Kidney epithelial cell (primary cell): ENCODE measurements around the gene OVAAL. TPM values are rescaled to one million over a fixed set of nuclear protein-coding genes. Genes with fewer than 3 reads are reported as not detected.

Experiments
- DNase-seq: peaks from one replicate; pipeline ENCODE4 v3.0.0-alpha.2; 2010; ENCODE audit warnings: low read depth
- H3K27me3 ChIP-seq: 2 replicates; pipeline ENCODE4 v1.6.0; 2011; ENCODE audit warnings: low read length; ENCODE audit not compliant: control insufficient read depth, insufficient read depth
- H3K36me3 ChIP-seq: 2 replicates; pipeline ENCODE4 v1.5.1; 2011; ENCODE audit warnings: low read length; ENCODE audit not compliant: control insufficient read depth, insufficient read depth
- H3K4me3 ChIP-seq: 2 replicates; pipeline ENCODE4 v1.5.1; 2011; ENCODE audit warnings: low read depth, mild to moderate bottlenecking, control low read depth, low read length
- CTCF ChIP-seq: IDR thresholded peaks from 2 replicates; pipeline ENCODE4 v1.5.1; 2011; ENCODE audit warnings: mild to moderate bottlenecking, moderate library complexity, low read length, control low read depth, inconsistent platforms; ENCODE audit not compliant: insufficient read depth, poor library complexity, severe bottlenecking
- total RNA-seq: library from RNA; depleted of rRNA; stranded (reverse); fragments of >200 nt; gene quantifications from 2 replicates; pipeline ENCODE4 v1.2.3, GENCODE V29; 2015

Gene OVAAL
- total RNA-seq, 1 donor from 2014 or later = not detected

GRCh38 chr1:180521474-180522212 is 37.1 kb upstream of the OVAAL start:
- no peak for DNase-seq
- no peaks in the 10 kb centered on the region for H3K27me3 ChIP-seq
- no peak overlapping the region for H3K4me3 ChIP-seq
- no peak for TF ChIP-seq CTCF
- no peaks in the 10 kb centered on the region for H3K36me3 ChIP-seq

- no peak for DNase-seq
Observed at GRCh38 chr1:180522213-180522515, 36.6 kb upstream of the OVAAL start.

GRCh38 chr1:180524160-180524914 is 34.4 kb upstream of the OVAAL start:
- H3K36me3 ChIP-seq = no peaks in the 10 kb centered on the region
- H3K27me3 ChIP-seq = no peaks in the 10 kb centered on the region
- no peak for TF ChIP-seq CTCF
- no peak for DNase-seq
- H3K4me3 ChIP-seq = no peak overlapping the region

More at GRCh38 chr1:180522213-180522515, 36.6 kb upstream of the OVAAL start:
- H3K36me3 ChIP-seq = no peaks in the 10 kb centered on the region
- no peaks in the 10 kb centered on the region for H3K27me3 ChIP-seq
- H3K4me3 ChIP-seq = no peak overlapping the region
- TF ChIP-seq CTCF = no peak

GRCh38 chr1:180524915-180525714 is 33.6 kb upstream of the OVAAL start:
- DNase-seq = no peak
- no peaks in the 10 kb centered on the region for H3K27me3 ChIP-seq
- no peak for TF ChIP-seq CTCF
- no peaks in the 10 kb centered on the region for H3K36me3 ChIP-seq
- H3K4me3 ChIP-seq = no peak overlapping the region

- DNase-seq = no peak
- H3K4me3 ChIP-seq = no peak overlapping the region
- H3K27me3 ChIP-seq = no peaks in the 10 kb centered on the region
- H3K36me3 ChIP-seq = no peaks in the 10 kb centered on the region
- TF ChIP-seq CTCF = no peak
Observed at GRCh38 chr1:180525715-180526039, 33.1 kb upstream of the OVAAL start.
